ENCODE results near the gene ACADS. TPM values are rescaled to one million over a fixed set of nuclear protein-coding genes. Genes with fewer than 3 reads are reported as not detected.
A peak's percentile ranks its signal among the peaks of the same experiment; 100 is the strongest.

Gene ACADS
- total RNA-seq, 3 donors from 2014 or later = 84.8 to 175 (median 129) TPM

DNA sequence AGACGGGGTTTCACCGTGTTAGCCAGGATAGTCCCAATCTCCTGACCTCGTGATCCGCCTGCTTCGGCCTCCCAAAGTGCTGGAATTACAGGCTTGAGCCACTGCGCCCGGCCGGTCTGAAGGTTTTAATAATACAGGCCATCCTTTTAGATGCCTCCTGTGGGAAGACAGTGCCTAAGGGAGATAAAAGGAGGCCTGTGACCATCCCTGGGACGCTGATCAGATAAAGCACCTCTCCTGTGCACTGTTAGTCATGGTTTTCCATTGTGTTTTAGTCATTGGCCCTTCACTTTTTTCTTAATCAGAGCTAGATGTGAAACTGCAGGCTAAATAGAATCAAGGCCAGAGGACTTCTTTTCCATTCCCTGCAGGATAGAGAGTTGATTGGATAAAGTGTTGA is 7.6 kb upstream of the ACADS start:
- Histone ChIP-seq H3K9me3 (no peaks in the 10 kb centered on the region), H3K36me3 (ENCODE audit: low read depth) (no peaks in the 10 kb centered on the region), H3K4me1 (ENCODE audit: low read depth) (peaks cover 26% of the 10 kb centered on the region), H3K4me3 (no peak overlapping the region)
- ATAC-seq = no peak
- intact Hi-C loops (cut with DNase I, micrococcal nuclease) = loop anchor here in 1 of 2 donors (10.0 kb wide), 1 partner anchor 133 kb away; the partner anchor contains the start of gene POP5
- TF ChIP-seq CTCF (IDR thresholded peaks at IDR 0.05) = no peak
- DNase-seq = no peak

DNA sequence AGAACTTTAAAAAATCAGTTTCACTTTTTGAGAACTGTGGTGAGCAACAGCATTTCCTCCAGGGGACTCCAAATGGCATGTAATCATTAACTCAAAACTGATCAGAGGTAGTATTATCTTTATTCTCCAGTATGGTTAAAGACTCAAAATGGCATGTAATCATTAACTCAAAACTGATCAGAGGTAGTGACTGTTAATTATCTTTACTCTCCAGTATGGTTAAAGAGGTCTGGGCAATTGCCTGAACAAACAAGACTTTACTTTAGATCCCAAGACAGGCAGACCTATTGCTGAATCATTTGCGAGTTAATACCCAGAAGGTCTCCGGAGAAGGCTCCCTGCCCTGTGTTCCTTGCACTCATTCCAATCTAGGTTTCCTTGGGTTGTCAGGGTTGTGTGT is 6.6 kb upstream of the ACADS start:
- peaks cover 23% of the 10 kb centered on the region for H3K4me1 ChIP-seq (ENCODE audit: low read depth)
- intact Hi-C loops (cut with DNase I, micrococcal nuclease) = loop anchor here in 1 of 2 donors (10.0 kb wide), 1 partner anchor 134 kb away; the partner anchor contains the start of gene POP5
- ATAC-seq (peak; percentile 86), DNase-seq (no peak)
- no peaks in the 10 kb centered on the region for H3K9me3 ChIP-seq
- H3K4me3 ChIP-seq = no peak overlapping the region
- H3K36me3 ChIP-seq (ENCODE audit: low read depth) = no peaks in the 10 kb centered on the region
- no peak for TF ChIP-seq CTCF (IDR thresholded peaks at IDR 0.05)

GRCh38 chr12:120719496-120720233 is 6.0 kb upstream of the ACADS start:
- no peaks in the 10 kb centered on the region for H3K36me3 ChIP-seq (ENCODE audit: low read depth)
- peak; percentile 40 for ATAC-seq
- H3K4me1 ChIP-seq (ENCODE audit: low read depth) = peaks cover 23% of the 10 kb centered on the region
- no peaks in the 10 kb centered on the region for H3K9me3 ChIP-seq
- intact Hi-C loops (cut with DNase I, micrococcal nuclease) = loop anchor here in 1 of 2 donors (5.0 to 10.0 kb wide), 2 partner anchors 72 to 135 kb away; partner anchors contain the start of gene POP5
- DNase-seq = no peak
- no peak for TF ChIP-seq CTCF (IDR thresholded peaks at IDR 0.05)
- H3K4me3 ChIP-seq = no peak overlapping the region

GRCh38 chr12:120720234-120720986 is 5.2 kb upstream of the ACADS start:
- no peaks in the 10 kb centered on the region for H3K36me3 ChIP-seq (ENCODE audit: low read depth)
- no peak for DNase-seq

More at GRCh38 chr12:120720234-120720986, 5.2 kb upstream of the ACADS start:
- no peak for TF ChIP-seq CTCF (IDR thresholded peaks at IDR 0.05)
- H3K4me3 ChIP-seq = no peak overlapping the region
- no peaks in the 10 kb centered on the region for H3K9me3 ChIP-seq
- peak; percentile 31 for ATAC-seq
- H3K4me1 ChIP-seq (ENCODE audit: low read depth) = peaks cover 28% of the 10 kb centered on the region
- intact Hi-C loops (cut with DNase I, micrococcal nuclease) = loop anchor here in 1 of 2 donors (5.0 kb wide), 1 partner anchor 73 kb away; no protein-coding TSS in a partner anchor
